Breast epithelium (tissue), 4 donors: ENCODE data around the gene GABRA1. TPM values are rescaled to one million over a fixed set of nuclear protein-coding genes. Genes with fewer than 3 reads are reported as not detected.

Source experiments
- DNase-seq, 2 donors: peaks; one replicate each; pipeline ENCODE4 v3.0.0-alpha.2; 2019; ENCODE audit warnings: low spot score in 2 of 2
- H3K27ac ChIP-seq, 2 donors: fragments of 200-600 bp; sonication (generic) in 1 of 2; one replicate each; pipeline ENCODE4 v1.5.1; 2016 to 2019; ENCODE audit warnings: mild to moderate bottlenecking in 1 of 2
- H3K27me3 ChIP-seq, 2 donors: fragments of 200-600 bp; sonication (generic) in 1 of 2; one replicate each; pipeline versions ENCODE4 v1.5.1 to v1.6.0; 2017 to 2019; ENCODE audit warnings: control low read depth in 1 of 2, mild to moderate bottlenecking in 1 of 2
- H3K36me3 ChIP-seq: fragments of 200-600 bp; one replicate; pipeline ENCODE4 v1.5.1; 2019
- H3K4me1 ChIP-seq, 2 donors: fragments of 200-600 bp; sonication (generic); one replicate each; pipeline ENCODE4 v1.5.1; 2016 to 2019; ENCODE audit warnings: control low read depth in 1 of 2
- H3K4me3 ChIP-seq, 3 donors: fragments of 200-600 bp; sonication (generic); 1 replicate in 2 of 3; 2 replicates in 1 of 3; pipeline ENCODE4 v1.5.1; 2016 to 2019; ENCODE audit warnings: mild to moderate bottlenecking in 3 of 3, moderate library complexity in 2 of 3
- H3K9me3 ChIP-seq, 2 donors: fragments of 200-600 bp; sonication (generic) in 1 of 2; one replicate each; pipeline ENCODE4 v1.5.1; 2016 to 2019; ENCODE audit warnings: control low read depth in 1 of 2
- POLR2A ChIP-seq: fragments of 450-650 bp; IDR thresholded peaks from one replicate; pipeline ENCODE4 v1.6.1; 2016; ENCODE audit warnings: antibody characterized with exemption, mild to moderate bottlenecking, moderate library complexity
- POLR2AphosphoS5 ChIP-seq, 3 donors: sonication (generic); formaldehyde crosslinking; IDR thresholded peaks; one replicate each; pipeline ENCODE4 v1.6.1; 2017; ENCODE audit warnings: antibody characterized with exemption in 3 of 3
- intact Hi-C: fragments of 100-400 bp; cut with DNase I; formaldehyde crosslinking; loops from one replicate; pipeline ENCODE4 v1.15.1; 2023; ENCODE audit warnings: low total_unique reads
- total RNA-seq, 3 donors: library from RNA; depleted of rRNA; stranded (reverse); fragments of >200 nt; gene quantifications; one replicate each; pipeline ENCODE4 v1.1.0, GENCODE V29; 2016
- TF ChIP-seq, protein P1 (sequence below), 3 donors: fragments of 450-650 bp; IDR thresholded peaks; one replicate each; pipeline ENCODE4 v1.5.1; 2016 to 2017; ENCODE audit warnings: antibody characterized with exemption in 3 of 3, mild to moderate bottlenecking in 3 of 3, moderate library complexity in 3 of 3

Gene GABRA1
- total RNA-seq, 3 donors from 2014 or later, result not detected

DNA sequence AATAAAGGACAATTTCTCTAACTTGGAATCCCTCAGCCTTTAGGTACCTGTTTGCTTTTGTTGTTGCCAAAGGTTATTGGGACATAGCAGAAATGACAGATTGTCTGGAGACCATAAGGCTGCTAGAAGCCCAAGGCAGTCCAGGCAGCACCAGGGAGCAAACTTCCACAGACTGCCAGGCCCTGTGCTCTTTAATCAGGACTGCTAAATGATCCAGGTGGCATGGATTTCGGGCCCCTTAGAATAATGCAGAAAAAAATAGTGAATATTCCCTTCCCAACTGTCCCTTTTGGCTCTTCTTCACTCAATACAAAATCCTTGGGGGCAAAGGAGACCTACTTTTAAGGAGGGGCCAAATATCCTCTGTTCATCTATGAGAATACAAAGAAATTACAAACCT is 73.9 kb downstream of the GABRA1 start:
- no peak overlapping the region for H3K4me3 ChIP-seq
- DNase-seq, result no peak
- no peaks in the 10 kb centered on the region for H3K27me3 ChIP-seq
- intact Hi-C loops, result no loop called here
- H3K36me3 ChIP-seq, result no peaks in the 10 kb centered on the region
- no peaks in the 10 kb centered on the region for H3K4me1 ChIP-seq
- TF ChIP-seq POLR2A, result no peak
- TF ChIP-seq, protein P1, sequence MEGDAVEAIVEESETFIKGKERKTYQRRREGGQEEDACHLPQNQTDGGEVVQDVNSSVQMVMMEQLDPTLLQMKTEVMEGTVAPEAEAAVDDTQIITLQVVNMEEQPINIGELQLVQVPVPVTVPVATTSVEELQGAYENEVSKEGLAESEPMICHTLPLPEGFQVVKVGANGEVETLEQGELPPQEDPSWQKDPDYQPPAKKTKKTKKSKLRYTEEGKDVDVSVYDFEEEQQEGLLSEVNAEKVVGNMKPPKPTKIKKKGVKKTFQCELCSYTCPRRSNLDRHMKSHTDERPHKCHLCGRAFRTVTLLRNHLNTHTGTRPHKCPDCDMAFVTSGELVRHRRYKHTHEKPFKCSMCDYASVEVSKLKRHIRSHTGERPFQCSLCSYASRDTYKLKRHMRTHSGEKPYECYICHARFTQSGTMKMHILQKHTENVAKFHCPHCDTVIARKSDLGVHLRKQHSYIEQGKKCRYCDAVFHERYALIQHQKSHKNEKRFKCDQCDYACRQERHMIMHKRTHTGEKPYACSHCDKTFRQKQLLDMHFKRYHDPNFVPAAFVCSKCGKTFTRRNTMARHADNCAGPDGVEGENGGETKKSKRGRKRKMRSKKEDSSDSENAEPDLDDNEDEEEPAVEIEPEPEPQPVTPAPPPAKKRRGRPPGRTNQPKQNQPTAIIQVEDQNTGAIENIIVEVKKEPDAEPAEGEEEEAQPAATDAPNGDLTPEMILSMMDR (IDR thresholded peaks at IDR 0.05), result no peak
- TF ChIP-seq POLR2AphosphoS5 (IDR thresholded peaks at IDR 0.05), result no peak
- no peak overlapping the region for H3K27ac ChIP-seq
- no peaks in the 10 kb centered on the region for H3K9me3 ChIP-seq

DNA sequence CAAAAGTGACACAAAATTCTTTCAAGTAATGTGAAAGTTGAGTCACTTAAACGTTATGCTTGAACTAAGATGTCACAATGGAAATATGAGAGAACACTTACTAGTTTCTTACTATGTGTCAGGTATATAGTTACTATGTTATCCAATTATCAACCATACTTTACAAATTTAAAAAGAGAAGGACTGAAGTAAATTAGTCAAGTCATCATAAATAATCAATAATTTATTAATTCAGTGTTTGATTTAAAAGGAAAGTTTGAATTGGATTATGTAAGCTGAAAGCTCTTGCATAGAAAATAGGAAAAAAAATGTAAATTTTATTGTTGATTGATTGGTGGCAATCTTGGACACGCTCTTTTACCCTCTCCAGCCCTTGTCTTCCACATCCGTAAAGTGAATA is 76.3 kb downstream of the GABRA1 start:
- Histone ChIP-seq H3K27me3 (no peaks in the 10 kb centered on the region), H3K4me3 (no peak overlapping the region), H3K27ac (no peak overlapping the region), H3K9me3 (no peaks in the 10 kb centered on the region), H3K36me3 (no peaks in the 10 kb centered on the region), H3K4me1 (no peaks in the 10 kb centered on the region)
- TF ChIP-seq POLR2A (no peak), POLR2AphosphoS5 (IDR thresholded peaks at IDR 0.05) (no peak)
- TF ChIP-seq, protein P1 (IDR thresholded peaks at IDR 0.05), result no peak
- DNase-seq, result no peak
- intact Hi-C loops, result no loop called here

DNA sequence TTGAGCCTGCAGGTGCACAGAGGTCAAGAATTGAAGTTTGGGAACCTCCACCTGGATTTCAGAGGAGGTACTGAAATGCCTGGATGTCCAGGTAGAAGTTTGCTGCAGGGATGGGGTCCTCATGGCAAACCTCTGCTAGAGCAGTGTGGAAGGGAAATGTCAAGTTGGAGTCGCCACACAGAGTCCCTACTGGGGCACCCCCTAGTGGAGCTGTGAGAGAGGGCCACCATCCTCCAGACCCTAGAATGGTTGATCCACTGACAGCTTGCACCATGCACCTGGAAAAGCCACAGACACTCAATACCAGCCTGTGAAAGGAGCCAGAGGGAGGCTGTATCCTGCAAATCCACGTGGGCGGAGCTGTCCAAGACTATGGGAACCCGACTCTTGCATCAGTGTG is 78.0 kb downstream of the GABRA1 start:
- Histone ChIP-seq H3K27me3 (no peaks in the 10 kb centered on the region), H3K4me3 (no peak overlapping the region), H3K36me3 (no peaks in the 10 kb centered on the region), H3K27ac (no peak overlapping the region), H3K4me1 (no peaks in the 10 kb centered on the region), H3K9me3 (no peaks in the 10 kb centered on the region)
- TF ChIP-seq POLR2AphosphoS5 (IDR thresholded peaks at IDR 0.05) (no peak), POLR2A (no peak)
- TF ChIP-seq, protein P1 (IDR thresholded peaks at IDR 0.05), result no peak
- DNase-seq, result no peak
- intact Hi-C loops, result no loop called here

DNA sequence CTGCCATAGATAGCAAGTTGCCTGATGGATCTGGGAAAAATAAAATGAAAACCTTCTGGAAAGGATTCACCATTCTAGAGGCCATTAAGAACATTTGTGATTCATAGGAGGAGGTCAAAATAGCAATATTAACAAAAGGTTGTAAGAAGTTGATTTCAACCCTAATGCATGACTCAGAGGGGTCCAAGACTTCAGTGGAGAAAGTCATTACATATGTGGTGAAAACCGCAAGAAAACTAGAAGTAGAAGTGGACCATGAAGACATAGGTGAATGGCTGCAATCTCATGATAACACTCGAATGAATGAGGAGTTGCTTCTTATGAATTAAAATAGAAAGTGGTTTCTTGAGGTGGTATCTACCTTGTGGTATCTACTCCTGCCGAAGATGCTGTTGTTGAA is 86.6 kb downstream of the GABRA1 start:
- no peak overlapping the region for H3K27ac ChIP-seq
- H3K9me3 ChIP-seq, result no peaks in the 10 kb centered on the region
- H3K4me1 ChIP-seq, result no peaks in the 10 kb centered on the region
- H3K27me3 ChIP-seq, result no peaks in the 10 kb centered on the region
- TF ChIP-seq, protein P1 (IDR thresholded peaks at IDR 0.05), result no peak
- no peak for TF ChIP-seq POLR2AphosphoS5 (IDR thresholded peaks at IDR 0.05)
- TF ChIP-seq POLR2A, result no peak
- no peak overlapping the region for H3K4me3 ChIP-seq
- no peaks in the 10 kb centered on the region for H3K36me3 ChIP-seq
- no peak for DNase-seq
- intact Hi-C loops, result no loop called here

DNA sequence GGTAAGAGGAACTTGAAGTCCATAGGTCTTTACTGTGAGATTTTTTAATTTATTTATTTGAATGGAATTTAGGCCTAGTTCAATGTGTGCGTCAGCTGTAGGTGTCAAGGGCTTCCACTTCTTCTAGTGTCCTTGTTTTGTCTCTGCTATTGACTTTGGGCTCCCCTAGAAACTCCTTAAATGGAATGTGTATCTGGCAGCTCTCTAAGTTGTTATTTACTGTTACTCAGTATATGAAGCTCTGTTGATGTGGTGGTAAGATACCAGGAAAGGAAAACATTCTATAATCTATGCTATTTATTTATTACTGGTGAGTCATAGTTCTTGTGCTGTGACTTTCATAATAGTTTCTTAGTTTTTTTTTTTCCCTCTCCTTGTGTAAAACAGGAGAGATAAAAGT is 97.1 kb downstream of the GABRA1 start:
- Histone ChIP-seq H3K4me3 (no peak overlapping the region), H3K9me3 (no peaks in the 10 kb centered on the region), H3K4me1 (no peaks in the 10 kb centered on the region), H3K36me3 (no peaks in the 10 kb centered on the region), H3K27ac (no peak overlapping the region), H3K27me3 (no peaks in the 10 kb centered on the region)
- TF ChIP-seq POLR2A (no peak), POLR2AphosphoS5 (IDR thresholded peaks at IDR 0.05) (no peak)
- TF ChIP-seq, protein P1 (IDR thresholded peaks at IDR 0.05), result no peak
- DNase-seq, result no peak
- intact Hi-C loops, result no loop called here
